Smooth muscle cell (in vitro differentiated cells): ENCODE data around the gene FAM3D. TPM values are rescaled to one million over a fixed set of nuclear protein-coding genes. Genes with fewer than 3 reads are reported as not detected.
"Not testable (repeated sequence)": the region's sequence is repeated elsewhere in the genome, so short reads cannot be mapped to it uniquely, and the experiment has no call there.

Source experiments
- DNase-seq: peaks from one replicate; lab custom pipeline; 2025; ENCODE audit not compliant: unreplicated experiment; lab: John Stamatoyannopoulos, UW
- H2AFZ ChIP-seq: fragments of 200-600 bp; sonication (generic); 2 replicates; pipeline ENCODE4 v1.6.0; 2016; ENCODE audit warnings: antibody characterized with exemption, low read depth, mild to moderate bottlenecking
- H3F3A ChIP-seq: fragments of 200-600 bp; sonication (generic); 2 replicates; pipeline ENCODE4 v1.6.0; 2017; ENCODE audit warnings: antibody characterized with exemption, low read depth
- H3K27ac ChIP-seq: fragments of 200-600 bp; sonication (generic); 2 replicates; pipeline ENCODE4 v1.5.1; 2016; ENCODE audit warnings: low read depth, mild to moderate bottlenecking
- H3K27me3 ChIP-seq: fragments of 200-600 bp; sonication (generic); 2 replicates; pipeline ENCODE4 v1.6.1; 2016; ENCODE audit warnings: low read depth, mild to moderate bottlenecking
- H3K36me3 ChIP-seq: fragments of 200-600 bp; sonication (generic); 2 replicates; pipeline ENCODE4 v1.5.1; 2016; ENCODE audit warnings: low read depth
- H3K4me1 ChIP-seq: fragments of 200-600 bp; sonication (generic); 2 replicates; pipeline ENCODE4 v1.5.1; 2016; ENCODE audit warnings: low read depth
- H3K4me2 ChIP-seq: fragments of 200-600 bp; sonication (generic); 2 replicates; pipeline ENCODE4 v1.6.0; 2016; ENCODE audit warnings: mild to moderate bottlenecking
- H3K4me3 ChIP-seq: fragments of 200-600 bp; sonication (generic); 2 replicates; pipeline ENCODE4 v1.5.1; 2016; ENCODE audit warnings: mild to moderate bottlenecking
- H3K79me2 ChIP-seq: fragments of 200-600 bp; sonication (generic); 2 replicates; pipeline ENCODE4 v1.6.0; 2016; ENCODE audit warnings: low read depth, mild to moderate bottlenecking
- H3K9ac ChIP-seq: fragments of 200-600 bp; sonication (generic); 2 replicates; pipeline ENCODE4 v1.6.0; 2016; ENCODE audit warnings: low read depth
- H3K9me3 ChIP-seq: fragments of 200-600 bp; sonication (generic); replicated peaks from 2 replicates; pipeline ENCODE4 v1.5.1; 2016; ENCODE audit warnings: low read depth
- H4K20me1 ChIP-seq: fragments of 200-600 bp; sonication (generic); 2 replicates; pipeline ENCODE4 v1.6.0; 2016; ENCODE audit warnings: low read depth
- CTCF ChIP-seq: fragments of 200-600 bp; sonication (generic); IDR thresholded peaks from 2 replicates; pipeline ENCODE4 v1.5.1; 2017; ENCODE audit warnings: borderline replicate concordance, mild to moderate bottlenecking, antibody characterized with exemption; ENCODE audit not compliant: insufficient read depth, poor library complexity, severe bottlenecking
- WGBS: methylation state at CpG from one replicate; pipeline ENCODE4 v1.1.7; 2016; ENCODE audit warnings: low lambda C conversion rate; 5-methylcytosine and 5-hydroxymethylcytosine counted together
- polyA plus RNA-seq: library from polyadenylated mRNA; unstranded; fragments of >200 nt; fragmentation: Nextera tagmentation; extraction: Ambion mirVana; gene quantifications from 2 replicates; pipeline ENCODE4 v1.2.1, GENCODE V29; 2016
- total RNA-seq: library from RNA; depleted of rRNA; stranded (reverse); fragments of >200 nt; gene quantifications from 2 replicates; pipeline ENCODE4 v1.2.3, GENCODE V29; 2014

The FAM3D gene
- total and polyA plus RNA-seq, 2 experiments from 2014 or later: 0.18 to 0.33 TPM

DNA sequence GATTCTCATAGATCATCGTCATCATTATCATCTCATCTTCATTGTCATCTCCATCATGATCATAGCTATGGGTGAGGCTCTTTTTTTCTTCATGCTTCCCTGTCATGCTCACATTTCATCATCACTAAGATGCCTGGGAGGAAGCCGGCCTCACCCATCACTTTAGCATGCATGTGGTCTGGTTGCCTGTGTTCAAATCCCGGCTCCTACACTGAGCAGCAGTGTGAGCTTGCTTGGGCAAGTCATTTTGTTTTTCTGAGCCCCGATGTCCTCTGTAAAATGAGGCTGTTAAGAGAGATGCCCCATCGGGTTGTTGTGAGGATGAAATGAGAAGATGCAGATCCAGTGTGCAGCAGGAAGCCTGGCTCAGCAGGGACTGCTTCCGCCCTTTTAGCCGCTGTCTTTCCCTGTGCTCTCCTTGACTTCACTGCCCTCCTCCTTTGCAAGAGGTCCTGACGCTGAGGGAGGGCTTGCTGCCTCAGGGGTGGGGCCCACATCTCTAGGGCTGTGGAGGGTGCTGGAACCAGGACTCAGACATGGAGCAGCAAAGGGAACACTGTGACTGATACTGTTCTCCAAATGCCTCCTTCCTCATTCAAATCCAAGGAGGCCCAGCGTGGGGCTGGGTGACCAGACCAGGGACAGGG is 14.4 kb upstream of the FAM3D start:
- no peaks in the 10 kb centered on the region for H3K4me1 ChIP-seq
- no peak overlapping the region for H3K9ac ChIP-seq
- H3K27me3 ChIP-seq: no peaks in the 10 kb centered on the region
- H3K4me3 ChIP-seq: no peak overlapping the region
- no peak overlapping the region for H3K27ac ChIP-seq
- no peaks in the 10 kb centered on the region for H3K36me3 ChIP-seq
- no peak overlapping the region for H3K4me2 ChIP-seq
- WGBS: 87% methylated on average over 9 of the region's 9 CpGs
- H3K79me2 ChIP-seq: no peaks in the 10 kb centered on the region
- no peaks in the 10 kb centered on the region for H3K9me3 ChIP-seq
- H4K20me1 ChIP-seq: no peaks in the 10 kb centered on the region
- DNase-seq: no peak
- no peak overlapping the region for H2AFZ ChIP-seq
- H3F3A ChIP-seq: peaks cover 4% of the 10 kb centered on the region
- no peak for TF ChIP-seq CTCF

DNA sequence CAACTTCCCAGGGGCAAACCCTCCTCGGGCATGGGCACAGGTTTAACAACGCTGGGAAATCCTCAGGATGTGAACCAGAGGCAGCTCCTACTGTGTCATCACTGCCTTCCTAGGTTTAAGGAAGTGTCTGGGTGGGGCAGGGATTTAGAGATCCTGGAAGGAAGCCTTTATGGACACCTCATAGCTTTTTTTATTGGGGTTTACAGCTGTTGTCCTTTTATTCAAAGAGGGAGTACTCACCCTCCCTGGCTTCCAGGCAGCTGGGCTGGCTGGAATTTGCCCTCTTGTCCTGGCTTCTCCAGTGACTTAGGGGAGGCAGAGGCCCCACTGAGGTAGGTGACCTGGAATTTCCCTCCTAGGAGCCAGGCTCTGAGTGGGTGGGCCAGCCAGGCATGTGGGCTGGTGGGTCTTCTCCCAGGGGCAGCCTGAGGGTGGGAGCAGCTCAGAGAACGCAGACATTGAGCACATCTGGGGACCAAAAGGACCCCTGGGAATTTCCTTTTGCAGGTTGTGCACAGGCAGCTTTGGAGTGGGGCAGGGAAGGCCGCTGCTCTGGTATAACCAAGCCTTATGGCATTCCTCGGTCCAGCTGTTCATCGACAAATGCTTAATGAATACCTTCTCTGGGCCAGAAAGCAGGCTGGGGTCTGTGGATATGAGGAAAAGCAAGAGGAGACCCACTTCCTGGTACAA is 13.5 kb upstream of the FAM3D start:
- H3K27me3 ChIP-seq: no peaks in the 10 kb centered on the region
- DNase-seq: no peak
- H3K4me3 ChIP-seq: no peak overlapping the region
- H3K9ac ChIP-seq: no peak overlapping the region
- H3K36me3 ChIP-seq: no peaks in the 10 kb centered on the region
- WGBS: 87% methylated on average over 6 of the region's 6 CpGs
- no peak overlapping the region for H3K4me2 ChIP-seq
- no peaks in the 10 kb centered on the region for H3K4me1 ChIP-seq
- no peaks in the 10 kb centered on the region for H4K20me1 ChIP-seq
- H3K27ac ChIP-seq: no peak overlapping the region
- no peaks in the 10 kb centered on the region for H3K79me2 ChIP-seq
- no peaks in the 10 kb centered on the region for H3K9me3 ChIP-seq
- no peak overlapping the region for H2AFZ ChIP-seq
- TF ChIP-seq CTCF: no peak
- H3F3A ChIP-seq: peaks cover 4% of the 10 kb centered on the region

GRCh38 chr3:58679446-58679845 is 12.9 kb upstream of the FAM3D start:
- H3K9ac ChIP-seq: no peak overlapping the region
- no peaks in the 10 kb centered on the region for H3K79me2 ChIP-seq
- no peak overlapping the region for H3K4me3 ChIP-seq
- H3K27ac ChIP-seq: no peak overlapping the region
- WGBS: 83% methylated on average over 6 of the region's 6 CpGs
- no peaks in the 10 kb centered on the region for H3K9me3 ChIP-seq
- H3K4me1 ChIP-seq: no peaks in the 10 kb centered on the region
- no peaks in the 10 kb centered on the region for H4K20me1 ChIP-seq
- no peak overlapping the region for H3K4me2 ChIP-seq
- DNase-seq: no peak
- peaks cover 4% of the 10 kb centered on the region for H3F3A ChIP-seq
- H3K27me3 ChIP-seq: no peaks in the 10 kb centered on the region
- no peak overlapping the region for H2AFZ ChIP-seq
- H3K36me3 ChIP-seq: no peaks in the 10 kb centered on the region
- no peak for TF ChIP-seq CTCF

- H3K27ac ChIP-seq, H3K9me3 ChIP-seq, H3K4me2 ChIP-seq, H3F3A ChIP-seq, H3K79me2 ChIP-seq, H2AFZ ChIP-seq, H3K4me3 ChIP-seq, H4K20me1 ChIP-seq, H3K4me1 ChIP-seq, H3K9ac ChIP-seq, H3K36me3 ChIP-seq, DNase-seq, H3K27me3 ChIP-seq: not testable (repeated sequence)
- WGBS: 82% methylated on average over 13 of the region's 13 CpGs
Observed at GRCh38 chr3:58678177-58678970, 11.8 kb upstream of the FAM3D start.
